HG02981 (cell line): ENCODE data around the gene NDUFA7.
"Not testable (repeated sequence)": the region's sequence is repeated elsewhere in the genome, so short reads cannot be mapped to it uniquely, and the experiment has no call there.

Source experiments
- ATAC-seq: cut with Tn5 transposase; IDR thresholded peaks from one replicate; pipeline ENCODE4 v1.9.1; 2021; ENCODE audit warnings: mild to moderate bottlenecking, moderate library complexity; ENCODE audit not compliant: unreplicated experiment

The NDUFA7 gene

DNA sequence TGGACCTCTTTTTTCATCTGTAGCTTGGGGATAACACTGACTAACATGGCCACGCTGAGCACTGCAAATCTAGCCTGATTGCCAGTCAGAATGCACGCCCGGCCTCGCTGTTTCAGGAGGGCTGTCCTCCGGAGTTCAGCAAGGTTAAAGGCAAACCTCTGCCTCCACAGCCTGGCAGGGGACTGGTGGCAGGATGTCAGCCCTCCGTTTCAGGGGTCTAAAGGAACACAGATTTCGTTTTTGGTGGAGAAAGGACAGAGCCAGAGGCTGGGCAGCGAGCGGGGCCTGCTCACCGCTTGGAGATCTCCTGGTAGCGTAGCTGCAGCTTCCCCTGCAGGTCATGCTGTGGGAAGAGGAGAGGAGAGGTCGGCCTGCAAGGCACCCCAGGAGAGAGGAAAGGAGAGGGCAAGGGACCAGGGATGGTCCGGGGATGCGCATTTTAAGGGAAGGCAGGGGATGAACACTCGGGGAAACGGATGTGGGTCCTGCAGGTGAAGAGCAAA is 560 bp downstream of the NDUFA7 start:
- peak; percentile 14 for ATAC-seq

DNA sequence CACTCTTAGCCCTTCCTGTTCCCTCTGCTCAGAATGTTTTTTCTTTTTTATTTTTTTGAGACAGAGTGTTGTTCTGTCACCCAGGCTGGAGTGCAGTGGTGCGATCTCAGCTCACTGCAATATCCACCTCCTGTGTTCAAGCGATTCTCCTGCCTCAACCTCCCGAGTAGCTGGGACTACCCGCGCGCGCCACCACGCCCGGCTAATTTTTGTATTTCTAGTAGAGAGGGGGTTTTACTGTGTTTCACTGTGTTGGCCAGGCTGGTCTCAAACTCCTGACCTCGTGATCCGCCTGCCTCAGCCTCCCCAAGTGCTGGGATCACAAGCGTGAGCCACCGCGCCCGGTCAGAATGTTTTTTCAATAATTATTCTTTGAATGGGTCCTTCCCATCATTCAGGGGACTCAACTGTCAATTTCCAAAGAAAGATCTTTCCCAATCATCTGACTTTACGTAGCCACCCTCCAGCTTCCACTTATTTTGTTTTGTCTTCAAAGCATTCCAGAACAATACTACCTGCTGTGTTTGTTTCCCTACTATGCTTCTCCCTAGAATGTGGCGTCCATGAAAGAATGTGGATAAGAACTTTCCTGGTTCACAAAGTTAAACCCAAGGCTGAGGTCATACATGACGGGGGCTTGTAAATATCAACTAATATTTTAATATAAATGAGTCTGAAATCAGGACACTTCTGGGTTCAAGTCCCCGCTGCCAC is 1.2 kb downstream of the NDUFA7 start:
- ATAC-seq = no peak

DNA sequence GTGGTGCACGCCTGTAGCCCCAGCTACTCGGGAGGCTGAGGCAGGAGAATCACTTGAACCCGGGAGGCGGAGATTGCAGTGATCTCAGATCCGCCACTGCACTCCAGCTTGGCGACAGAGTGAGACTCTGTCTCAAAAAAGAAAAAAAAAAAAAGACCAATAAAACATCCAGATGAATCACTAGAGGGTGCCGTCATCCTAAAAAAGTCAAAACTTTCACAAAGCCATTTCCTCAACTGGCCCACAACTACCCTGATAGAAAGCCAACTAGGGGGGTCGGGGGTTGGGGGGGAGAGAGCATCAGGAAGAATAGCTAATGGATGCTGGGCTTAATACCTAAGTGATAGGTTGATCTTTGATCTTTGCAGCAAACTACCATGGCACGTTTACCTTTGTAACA is 2.3 kb downstream of the NDUFA7 start:
- not testable (repeated sequence) for ATAC-seq

DNA sequence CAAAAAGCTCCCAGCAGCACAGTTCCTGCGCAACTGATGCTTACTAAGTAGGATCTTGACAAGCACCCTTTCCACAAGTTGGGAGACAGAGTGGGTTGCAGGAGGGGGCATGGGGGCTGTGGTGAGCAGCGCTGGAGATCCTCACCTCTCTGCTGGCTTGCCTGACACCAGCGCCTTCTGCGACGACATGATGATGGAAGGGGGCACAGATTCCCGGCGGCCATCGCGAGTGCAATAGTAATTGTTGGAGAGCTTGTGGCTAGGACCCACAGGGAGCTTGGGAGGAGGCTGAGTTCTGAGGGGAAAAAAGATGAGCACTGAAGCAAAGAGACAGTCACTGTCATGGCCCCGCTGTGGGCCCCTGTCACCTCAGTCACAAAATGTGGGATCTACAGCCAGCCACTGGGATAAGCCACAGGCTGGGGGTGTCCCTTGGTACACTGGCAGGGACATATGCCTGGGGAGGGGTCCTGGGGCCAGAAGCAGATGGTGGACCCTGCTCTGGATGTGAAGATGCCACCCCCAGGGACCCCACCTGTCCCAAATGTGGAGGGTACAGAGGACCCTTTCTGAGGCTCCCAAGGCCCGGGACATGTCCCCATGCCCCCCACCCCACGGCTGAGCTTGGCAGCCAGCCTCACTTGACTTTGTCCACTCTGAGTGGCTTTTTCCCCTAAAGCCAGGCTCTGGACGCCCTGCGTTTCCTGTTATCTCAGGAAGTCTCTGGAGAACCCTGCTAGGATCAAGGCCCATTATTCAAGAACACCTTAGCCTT is 4.6 kb downstream of the NDUFA7 start:
- ATAC-seq = no peak

DNA sequence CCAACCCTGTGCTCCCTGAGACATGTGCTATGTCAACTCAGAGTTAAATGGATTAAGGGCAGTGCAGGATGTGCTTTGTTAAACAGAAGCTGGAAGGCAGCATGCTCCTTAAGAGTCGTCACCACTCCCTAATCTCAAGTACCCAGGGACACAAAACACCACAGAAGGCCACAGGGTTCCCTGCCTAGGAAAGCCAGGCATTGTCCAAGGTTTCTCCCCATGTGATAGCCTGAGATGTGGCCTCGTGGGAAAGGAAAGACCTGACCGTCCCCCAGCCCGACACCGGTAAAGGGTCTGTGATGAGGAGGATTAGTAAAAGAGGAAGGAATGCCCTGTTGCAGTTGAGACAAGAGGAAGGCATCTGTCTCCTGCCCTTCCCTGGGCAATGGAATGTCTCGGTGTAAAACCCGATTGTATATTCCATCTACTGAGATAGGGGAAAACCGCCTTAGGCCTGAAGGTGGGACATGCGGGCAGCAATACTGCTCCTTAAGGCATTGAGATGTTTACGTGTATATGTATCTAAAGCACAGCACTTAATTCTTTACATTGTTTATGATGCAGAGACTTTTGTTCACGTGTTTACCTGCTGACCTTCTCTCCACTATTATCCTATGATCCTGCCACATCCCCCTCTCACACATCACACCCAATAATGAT is 6.1 kb downstream of the NDUFA7 start:
- not testable (repeated sequence) for ATAC-seq

DNA sequence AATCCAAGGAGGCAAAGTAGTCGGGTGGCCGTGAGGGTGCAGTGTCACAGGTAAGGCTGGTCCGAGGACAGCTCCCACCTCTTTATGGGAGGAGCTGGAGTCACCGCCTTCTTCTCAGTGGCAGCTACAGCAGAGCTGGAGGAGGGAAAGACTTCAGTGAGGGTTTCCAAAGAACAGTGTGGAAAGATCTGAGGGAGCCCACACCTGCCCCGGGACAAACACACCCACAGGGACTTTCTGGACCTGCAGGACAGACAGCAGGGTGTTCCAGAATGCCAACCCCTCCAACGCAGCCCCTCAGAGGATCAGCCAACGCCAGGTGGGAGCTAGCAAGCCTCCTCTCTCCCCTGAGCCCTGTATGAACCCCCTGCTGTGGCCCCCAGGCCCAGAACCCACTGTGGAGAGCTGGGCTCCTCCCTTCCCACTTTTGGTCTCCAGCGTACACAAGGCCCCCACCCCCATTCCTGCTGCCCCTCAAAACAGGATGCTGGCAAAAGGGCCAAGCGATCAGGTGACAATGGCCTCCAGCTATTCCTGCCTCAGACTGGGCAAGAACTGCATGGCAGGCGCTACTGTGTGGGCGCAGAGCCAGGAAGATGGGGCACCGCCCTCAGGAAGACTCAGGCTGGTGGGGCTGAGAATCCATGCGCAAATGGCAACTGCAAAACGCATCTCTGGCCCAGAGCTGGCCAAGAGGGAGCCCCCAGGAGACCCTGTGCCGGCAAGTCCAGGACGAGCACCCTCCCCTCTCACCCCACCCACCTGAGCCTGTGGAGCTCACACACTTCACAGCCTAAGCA is 9.5 kb downstream of the NDUFA7 start:
- ATAC-seq = no peak

DNA sequence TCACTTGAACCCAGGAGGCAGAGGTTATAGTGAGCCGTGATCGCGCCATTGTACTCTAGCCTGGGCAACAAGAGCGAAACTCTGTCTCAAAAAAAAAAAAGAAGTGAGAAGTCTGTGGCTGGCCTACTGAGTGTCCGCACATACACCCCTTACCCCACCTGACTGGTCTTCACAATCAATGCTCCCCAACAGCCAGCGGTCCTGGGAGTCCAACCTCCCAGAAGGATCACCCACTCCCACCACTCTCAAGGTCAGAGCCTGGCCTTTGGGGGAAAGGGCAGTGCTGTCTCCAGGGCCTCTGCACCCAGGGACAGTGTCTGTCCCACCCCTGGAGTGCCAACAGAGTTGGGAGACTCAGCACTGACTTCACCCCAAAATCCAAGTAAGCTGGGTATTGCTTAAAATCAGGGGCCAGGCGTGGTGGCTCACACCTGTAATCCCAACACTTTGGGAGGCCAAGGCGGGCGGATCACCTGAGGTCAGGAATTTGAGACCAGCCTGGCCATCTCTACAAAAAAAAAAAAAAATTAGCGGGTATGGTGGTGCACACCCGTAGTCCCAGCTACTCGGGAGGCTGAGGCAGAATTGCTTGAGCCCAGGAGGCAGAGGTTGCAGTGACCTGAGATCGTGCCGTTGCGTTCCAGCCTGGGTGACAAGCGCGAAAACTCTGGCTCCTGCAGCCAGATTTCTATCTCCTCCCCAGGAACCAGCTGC is 10.7 kb downstream of the NDUFA7 start:
- ATAC-seq = no peak

DNA sequence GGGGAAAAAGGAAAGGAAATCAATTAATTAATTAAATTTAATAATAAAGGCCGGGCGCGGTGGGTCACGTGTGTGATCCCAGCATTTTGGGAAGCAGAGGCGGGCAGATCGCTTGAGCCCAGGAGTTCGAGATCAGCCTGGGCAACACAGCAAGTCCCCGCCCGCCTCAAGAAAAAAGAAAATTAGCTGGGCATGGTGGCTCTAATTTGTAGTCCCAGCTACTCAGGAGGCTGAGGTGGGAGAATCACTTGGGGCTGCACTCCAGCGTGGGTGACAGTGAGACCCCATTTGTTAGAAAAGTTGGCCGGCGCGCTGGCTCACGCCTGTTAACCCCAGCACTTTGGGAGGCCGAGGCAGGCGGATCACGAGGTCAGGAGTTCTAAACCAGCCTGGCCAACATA is 12.3 kb downstream of the NDUFA7 start:
- ATAC-seq = no peak

DNA sequence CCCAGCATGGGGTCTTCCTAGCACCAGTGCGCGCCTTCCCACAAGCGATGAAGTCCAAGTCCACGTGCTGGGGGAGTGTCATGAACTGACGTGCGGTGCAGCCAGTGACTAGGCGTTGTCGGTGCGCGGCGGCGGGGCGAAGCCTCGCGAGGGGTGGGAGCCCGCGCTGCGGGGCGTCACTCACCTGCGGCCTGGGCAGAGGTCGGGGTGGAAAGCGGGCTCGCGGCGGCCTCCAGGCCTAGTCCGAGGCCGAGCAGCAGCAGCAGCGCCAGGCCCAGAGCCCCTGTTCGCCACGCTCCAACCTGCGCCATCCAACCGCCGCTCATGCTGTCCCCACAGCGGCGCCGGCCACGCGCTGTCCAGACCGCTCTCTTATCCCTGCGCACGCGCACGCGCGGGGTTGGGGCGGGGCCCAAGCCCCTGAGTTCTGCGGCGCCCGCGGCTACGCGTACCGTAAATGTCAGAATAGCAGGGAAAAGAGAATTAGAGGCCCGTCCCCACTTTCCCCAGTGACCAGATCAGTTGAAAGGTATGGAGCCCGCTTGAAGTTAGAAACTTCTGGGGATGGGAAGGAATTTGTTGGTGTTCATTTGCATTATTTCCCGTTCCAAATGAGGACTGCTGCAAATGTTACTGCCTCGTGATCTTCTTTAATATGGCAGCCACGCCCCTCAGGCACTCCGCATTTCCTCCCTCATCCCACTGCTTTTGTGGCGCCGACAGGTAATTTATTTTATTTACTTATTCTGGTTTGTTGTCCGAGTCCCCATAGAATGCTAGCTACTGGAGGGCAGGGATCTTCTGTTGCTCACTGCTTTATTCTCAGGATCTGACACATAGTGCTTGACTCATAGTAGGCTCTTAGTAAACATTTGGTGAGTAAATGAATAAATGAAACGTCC is 13.0 kb downstream of the NDUFA7 start, which contains the start of gene CD320:
TSS of gene CD320 (minus strand) at position 394 of the 902 bp plus-strand sequence. CDS start at position 326, 68 bp downstream.
- peak; percentile 62 for ATAC-seq

DNA sequence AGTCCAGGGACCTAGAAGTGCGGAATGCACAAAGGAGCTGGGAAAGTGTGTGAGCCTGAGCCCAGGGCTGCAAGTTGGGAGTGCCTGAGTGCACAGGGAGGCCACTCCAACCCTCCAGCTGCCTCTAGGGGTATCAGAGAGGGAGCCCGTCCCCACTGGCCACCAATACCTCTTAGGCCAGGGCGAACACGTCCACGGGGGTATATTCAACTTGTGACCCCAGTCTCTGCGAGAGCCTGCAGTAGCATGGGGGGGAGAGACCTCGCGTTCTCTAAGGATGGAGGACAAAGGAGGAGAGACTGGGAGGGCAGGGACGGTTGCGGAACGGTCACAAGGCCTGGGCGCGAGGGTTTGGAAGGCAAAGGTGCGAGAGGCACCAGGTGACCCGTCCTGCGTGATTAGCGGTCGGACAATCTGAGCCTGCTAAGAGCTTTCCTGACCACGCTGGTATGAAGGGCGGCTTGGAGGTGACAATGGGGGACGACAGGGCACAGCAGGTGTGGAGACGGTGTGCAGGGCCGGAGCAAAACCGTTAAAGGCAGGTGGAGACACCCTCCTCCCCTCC is 13.7 kb downstream of the NDUFA7 start:
- no peak for ATAC-seq

DNA sequence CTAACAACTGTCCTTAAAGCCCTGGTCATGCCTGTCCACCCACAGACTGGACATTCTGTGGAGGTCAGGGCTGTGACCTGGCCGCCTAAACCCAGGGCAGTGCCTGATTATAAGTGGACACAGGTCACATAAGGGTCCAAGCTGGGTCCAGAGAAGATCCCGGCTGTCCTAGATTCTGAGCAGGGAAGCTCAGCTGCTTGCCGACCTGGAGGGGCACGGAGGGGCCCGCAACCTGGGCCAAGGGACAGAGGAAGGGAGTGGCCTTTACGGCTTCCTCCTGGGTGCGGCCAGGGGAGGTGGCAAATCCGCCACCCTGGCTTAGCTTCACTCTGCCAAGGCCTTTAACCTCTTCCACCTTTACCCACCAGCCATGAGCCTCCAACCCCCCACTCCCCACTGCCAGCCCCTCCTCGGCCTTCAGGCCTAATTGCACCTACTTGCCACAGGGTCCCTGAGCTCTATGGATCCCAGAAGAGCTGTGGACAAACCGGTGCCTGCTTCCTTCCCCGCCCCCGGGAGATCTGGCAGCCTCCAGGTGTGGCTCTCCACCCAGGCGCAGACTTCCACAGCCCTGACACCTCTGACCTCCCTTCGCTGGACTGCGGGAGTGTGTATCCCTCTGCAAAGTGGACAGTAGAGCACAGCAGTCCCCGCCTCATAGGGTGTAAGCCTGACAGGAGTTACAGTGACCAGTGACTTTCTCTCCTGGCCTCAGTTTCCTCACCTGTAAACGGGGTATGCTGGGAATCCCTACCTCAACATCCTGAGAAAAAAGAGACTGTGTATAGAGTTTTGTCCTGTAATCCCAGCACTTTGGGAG is 14.7 kb downstream of the NDUFA7 start:
- ATAC-seq = no peak

DNA sequence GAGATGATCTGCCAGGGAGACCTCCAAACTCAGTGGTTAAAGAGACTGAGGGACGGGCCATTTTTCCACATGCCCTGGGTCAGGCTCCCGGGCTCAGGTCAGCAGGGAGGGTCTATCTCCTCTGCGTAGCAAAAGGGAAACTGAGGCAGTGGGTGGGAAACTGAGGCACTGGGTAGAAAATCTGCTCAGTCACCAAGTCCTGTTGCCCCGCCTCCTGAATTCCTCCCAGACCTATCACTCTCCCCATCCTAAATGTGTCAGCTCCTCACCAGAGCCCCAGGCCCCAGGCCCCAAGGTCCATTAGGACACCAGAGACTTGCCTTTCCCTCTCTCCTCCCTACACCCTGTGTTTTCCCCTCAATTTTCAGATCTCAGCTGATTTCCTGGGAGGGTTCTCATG is 15.4 kb downstream of the NDUFA7 start:
- ATAC-seq = no peak

DNA sequence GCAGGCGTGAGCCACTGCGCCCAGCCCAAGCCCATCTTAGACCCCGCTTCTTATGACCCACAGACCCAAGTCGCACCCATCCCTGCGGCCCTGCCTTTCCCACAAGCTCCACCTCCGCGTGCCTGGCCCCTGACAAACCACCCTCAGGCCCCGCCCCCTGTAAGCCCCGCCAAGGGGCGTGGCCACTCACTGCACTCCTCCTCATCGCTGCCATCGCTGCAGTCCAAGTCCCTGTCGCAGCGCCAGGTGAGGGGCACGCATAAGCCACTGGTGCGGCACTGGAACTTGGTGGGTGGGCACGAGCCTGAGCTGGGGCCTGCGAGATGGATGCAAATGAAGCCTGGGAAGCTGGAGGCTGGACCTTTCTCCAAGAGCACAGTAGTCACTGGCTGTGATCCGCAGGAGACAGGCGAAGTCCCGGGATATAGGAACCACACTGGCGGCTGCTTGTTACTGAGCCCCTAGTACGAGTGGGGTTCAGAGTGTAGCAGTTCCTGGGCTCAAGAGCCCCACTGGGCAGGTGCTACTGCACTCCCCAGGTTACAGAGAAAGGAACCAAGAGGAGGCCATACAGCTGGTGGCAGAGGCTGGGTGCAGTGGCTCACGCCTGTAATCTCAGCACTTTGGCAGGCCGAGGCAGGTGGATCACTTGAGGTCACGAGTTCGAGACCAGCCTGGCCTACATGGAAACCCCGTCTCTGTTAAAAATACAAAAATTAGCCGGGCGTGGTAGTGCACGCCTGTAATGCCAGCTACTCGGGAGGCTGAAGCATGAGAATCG is 16.1 kb downstream of the NDUFA7 start:
- no peak for ATAC-seq

DNA sequence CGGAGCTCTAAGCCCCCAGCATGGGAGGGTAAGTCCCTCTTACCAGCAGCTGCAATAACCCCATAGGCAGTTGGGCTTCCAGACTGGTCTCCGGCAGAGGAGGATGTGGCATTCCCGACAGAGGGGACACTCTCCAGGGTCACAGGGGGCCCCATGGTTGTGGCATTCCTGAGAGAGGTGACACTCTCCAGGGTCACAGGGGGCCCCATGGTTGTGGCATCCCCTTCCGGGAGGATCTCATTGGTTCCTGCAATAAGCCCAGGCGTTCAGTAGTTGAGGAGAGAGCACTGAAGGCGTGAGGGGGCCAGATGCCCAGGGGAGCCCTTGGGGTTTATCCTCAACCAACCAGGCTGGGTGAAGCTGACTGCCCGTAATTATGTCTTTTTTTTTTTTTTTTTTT is 18.4 kb downstream of the NDUFA7 start:
- ATAC-seq = no peak

DNA sequence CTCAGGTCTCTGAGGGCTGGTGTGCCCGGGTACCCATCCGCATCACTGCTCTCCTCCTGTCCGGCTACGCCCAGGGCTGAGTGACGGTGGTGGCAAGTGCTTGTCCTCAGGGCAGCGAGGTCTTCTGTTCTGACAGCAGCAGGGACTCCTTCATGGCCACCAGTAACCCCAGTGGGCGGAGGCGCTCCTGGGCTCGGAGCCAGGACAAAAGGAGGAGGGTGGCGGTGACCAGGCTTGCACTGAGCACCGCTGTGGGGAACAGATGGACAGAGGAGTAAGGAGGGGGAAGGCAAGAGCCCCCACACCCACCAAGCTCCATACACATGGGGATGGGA is 18.9 kb downstream of the NDUFA7 start:
- ATAC-seq = no peak

DNA sequence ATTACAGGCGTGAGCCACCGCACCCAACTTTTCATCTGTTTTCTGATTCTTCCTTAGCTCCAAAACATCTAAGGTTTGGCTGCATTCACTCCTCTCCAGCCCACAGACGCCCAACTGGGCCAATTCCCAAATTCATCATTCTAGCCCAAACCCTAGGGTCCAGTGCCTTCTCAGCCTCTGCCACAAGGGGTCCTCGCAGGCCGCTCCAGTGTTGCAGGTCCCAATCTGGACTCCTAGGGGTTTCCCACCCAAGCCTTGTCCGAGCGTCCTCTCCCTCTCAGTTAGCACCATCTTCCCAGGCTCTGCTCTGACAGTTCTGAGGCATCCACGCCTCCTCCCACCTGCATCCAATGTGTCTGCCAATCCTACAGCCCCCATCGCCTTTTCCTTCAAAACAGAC is 29.8 kb downstream of the NDUFA7 start:
- ATAC-seq = not testable (repeated sequence)

DNA sequence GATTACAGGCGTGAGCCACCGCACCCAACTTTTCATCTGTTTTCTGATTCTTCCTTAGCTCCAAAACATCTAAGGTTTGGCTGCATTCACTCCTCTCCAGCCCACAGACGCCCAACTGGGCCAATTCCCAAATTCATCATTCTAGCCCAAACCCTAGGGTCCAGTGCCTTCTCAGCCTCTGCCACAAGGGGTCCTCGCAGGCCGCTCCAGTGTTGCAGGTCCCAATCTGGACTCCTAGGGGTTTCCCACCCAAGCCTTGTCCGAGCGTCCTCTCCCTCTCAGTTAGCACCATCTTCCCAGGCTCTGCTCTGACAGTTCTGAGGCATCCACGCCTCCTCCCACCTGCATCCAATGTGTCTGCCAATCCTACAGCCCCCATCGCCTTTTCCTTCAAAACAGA is 44.7 kb downstream of the NDUFA7 start:
- not testable (repeated sequence) for ATAC-seq
